Activated effector memory CD4-positive, alpha-beta T cell treated with Interleukin-2 at 50 U/mL for 16 hours (primary cell): ENCODE results near the gene GNA14.
"Not testable (repeated sequence)": the region's sequence is repeated elsewhere in the genome, so short reads cannot be mapped to it uniquely, and the experiment has no call there.

Experiments
- DNase-seq: peaks from one replicate; pipeline ENCODE4 v3.0.0-alpha.2; 2020

The GNA14 gene

GRCh38 chr9:77640741-77641580 lies 7.2 kb downstream of the GNA14 start:
- no peak for DNase-seq

- DNase-seq: no peak
Measured at GRCh38 chr9:77632652-77633051, 15.5 kb downstream of the GNA14 start.

- DNase-seq: not testable (repeated sequence)
Measured at GRCh38 chr9:77628864-77629263, 19.3 kb downstream of the GNA14 start.

- DNase-seq: no peak
Measured at GRCh38 chr9:77616191-77616590, 31.9 kb downstream of the GNA14 start.

- no peak for DNase-seq
Measured at GRCh38 chr9:77614645-77615044, 33.5 kb downstream of the GNA14 start.

GRCh38 chr9:77606526-77606925 lies 41.6 kb downstream of the GNA14 start:
- DNase-seq: no peak

- DNase-seq: no peak
Measured at GRCh38 chr9:77605449-77606220, 42.5 kb downstream of the GNA14 start.

GRCh38 chr9:77604316-77604715 lies 43.8 kb downstream of the GNA14 start:
- DNase-seq: no peak

GRCh38 chr9:77602852-77603251 lies 45.3 kb downstream of the GNA14 start:
- DNase-seq: no peak

GRCh38 chr9:77601476-77602099 lies 46.5 kb downstream of the GNA14 start:
- no peak for DNase-seq

GRCh38 chr9:77600810-77601209 lies 47.3 kb downstream of the GNA14 start:
- no peak for DNase-seq

- DNase-seq: no peak
Measured at GRCh38 chr9:77599492-77599891, 48.6 kb downstream of the GNA14 start.

GRCh38 chr9:77598991-77599390 lies 49.1 kb downstream of the GNA14 start:
- no peak for DNase-seq

- DNase-seq: no peak
Measured at GRCh38 chr9:77598524-77598923, 49.6 kb downstream of the GNA14 start.

- no peak for DNase-seq
Measured at GRCh38 chr9:77597057-77597456, 51.1 kb downstream of the GNA14 start.

- no peak for DNase-seq
Measured at GRCh38 chr9:77595426-77596095, 52.6 kb downstream of the GNA14 start.

- no peak for DNase-seq
Measured at GRCh38 chr9:77594963-77595362, 53.2 kb downstream of the GNA14 start.

- DNase-seq: no peak
Measured at GRCh38 chr9:77593528-77593927, 54.6 kb downstream of the GNA14 start.

- no peak for DNase-seq
Measured at GRCh38 chr9:77592476-77592875, 55.6 kb downstream of the GNA14 start.

GRCh38 chr9:77589046-77589795 lies 58.9 kb downstream of the GNA14 start:
- DNase-seq: no peak

- DNase-seq: no peak
Measured at GRCh38 chr9:77588271-77588937, 59.7 kb downstream of the GNA14 start.

GRCh38 chr9:77587851-77588250 lies 60.3 kb downstream of the GNA14 start:
- no peak for DNase-seq
